NCI-H2081 (cell line): Measurements from ENCODE around the gene PSMD13.

Experiments
- DNase-seq, 2 experiments: peaks; one replicate each; lab custom pipeline; 2025; lab: John Stamatoyannopoulos, UW

The PSMD13 gene

GRCh38 chr11:204587-205109 is 32.1 kb upstream of the PSMD13 start:
- no peak for DNase-seq

- DNase-seq = no peak
Measured at GRCh38 chr11:205221-206001, 31.4 kb upstream of the PSMD13 start.

DNA sequence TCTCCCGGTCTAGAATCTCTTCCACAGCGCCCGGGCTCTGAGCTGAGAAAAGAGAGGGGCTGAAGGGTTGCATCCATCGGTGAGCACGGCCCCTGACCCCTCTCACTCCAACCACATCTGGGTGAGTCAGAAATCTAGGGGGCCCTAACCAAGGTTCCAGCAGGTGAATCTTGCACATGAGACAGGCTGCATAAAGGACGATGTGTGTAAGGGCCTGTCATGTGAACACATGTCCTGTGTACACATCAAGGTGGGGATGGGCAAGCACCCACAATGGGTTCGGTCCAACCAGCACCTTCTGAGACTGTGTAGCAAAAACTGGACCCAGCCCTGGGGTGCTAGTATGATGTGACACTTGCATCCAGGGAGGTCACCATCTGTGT is 30.8 kb upstream of the PSMD13 start:
- no peak for DNase-seq

DNA sequence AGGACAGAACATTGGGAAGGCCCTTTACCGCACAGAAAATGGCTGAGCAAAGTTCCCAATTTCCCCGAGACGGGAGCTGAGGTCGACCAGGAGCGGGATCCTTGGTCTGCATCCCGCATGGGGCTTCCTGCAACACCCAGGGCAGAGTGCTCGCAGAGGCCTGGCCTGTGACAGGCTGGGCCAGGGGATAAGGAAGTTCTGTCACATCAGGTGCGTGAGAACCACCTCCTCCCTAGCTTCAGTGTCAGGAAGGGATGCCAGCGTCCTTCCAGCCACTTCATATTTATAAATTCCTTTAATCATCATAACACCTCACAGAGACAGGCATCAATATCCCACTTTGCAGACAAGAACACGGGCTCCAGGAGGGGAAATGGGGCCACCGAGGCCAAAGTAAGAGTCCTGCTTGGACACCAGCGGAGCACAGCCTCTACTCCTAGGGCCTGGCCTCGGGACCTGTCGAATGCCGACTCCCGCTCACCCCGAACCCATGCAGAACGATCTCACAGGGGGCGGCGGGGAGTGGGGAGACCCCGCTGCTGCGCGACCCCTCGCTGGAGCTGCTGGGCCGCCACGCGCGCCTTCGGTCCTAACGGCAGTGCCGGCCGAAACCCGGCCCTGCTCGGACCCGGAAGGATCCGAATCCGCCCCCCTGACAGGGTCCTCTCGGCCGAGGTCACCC is 30.1 kb upstream of the PSMD13 start:
- no peak for DNase-seq

GRCh38 chr11:207208-207862 is 29.4 kb upstream of the PSMD13 start, which contains the start of the genes BET1L and RIC8A:
Gene BET1L (minus strand): TSS chr11:207399. CDS start chr11:207321, 78 bp downstream.
Gene RIC8A (plus strand): TSS chr11:207708. CDS start chr11:208855, 1,147 bp downstream.
- peak; percentile 94 to 95 for DNase-seq

GRCh38 chr11:207863-208180 is 29.0 kb upstream of the PSMD13 start:
- DNase-seq = peak in 1 of 2 experiments; percentile 37

GRCh38 chr11:208181-208916 is 28.4 kb upstream of the PSMD13 start:
- peak; percentile 62 to 72 for DNase-seq

DNA sequence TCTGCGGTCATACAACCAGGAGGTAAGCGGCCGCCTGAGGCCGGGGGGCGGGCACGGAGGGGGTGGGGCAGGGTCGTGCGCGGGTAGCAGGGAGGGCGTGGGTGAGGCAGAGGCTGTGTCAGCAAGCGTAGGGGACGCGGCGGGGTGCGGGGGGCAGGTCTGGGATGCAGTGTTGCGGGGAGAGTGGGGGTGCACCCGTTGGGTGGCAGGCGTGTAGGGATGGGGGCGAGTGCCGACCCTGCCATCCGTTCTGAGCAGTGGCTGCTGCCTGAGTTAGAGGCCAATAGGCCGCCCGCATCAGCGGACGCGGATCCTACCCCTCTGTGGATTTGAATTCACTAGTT is 27.9 kb upstream of the PSMD13 start:
- no peak for DNase-seq

DNA sequence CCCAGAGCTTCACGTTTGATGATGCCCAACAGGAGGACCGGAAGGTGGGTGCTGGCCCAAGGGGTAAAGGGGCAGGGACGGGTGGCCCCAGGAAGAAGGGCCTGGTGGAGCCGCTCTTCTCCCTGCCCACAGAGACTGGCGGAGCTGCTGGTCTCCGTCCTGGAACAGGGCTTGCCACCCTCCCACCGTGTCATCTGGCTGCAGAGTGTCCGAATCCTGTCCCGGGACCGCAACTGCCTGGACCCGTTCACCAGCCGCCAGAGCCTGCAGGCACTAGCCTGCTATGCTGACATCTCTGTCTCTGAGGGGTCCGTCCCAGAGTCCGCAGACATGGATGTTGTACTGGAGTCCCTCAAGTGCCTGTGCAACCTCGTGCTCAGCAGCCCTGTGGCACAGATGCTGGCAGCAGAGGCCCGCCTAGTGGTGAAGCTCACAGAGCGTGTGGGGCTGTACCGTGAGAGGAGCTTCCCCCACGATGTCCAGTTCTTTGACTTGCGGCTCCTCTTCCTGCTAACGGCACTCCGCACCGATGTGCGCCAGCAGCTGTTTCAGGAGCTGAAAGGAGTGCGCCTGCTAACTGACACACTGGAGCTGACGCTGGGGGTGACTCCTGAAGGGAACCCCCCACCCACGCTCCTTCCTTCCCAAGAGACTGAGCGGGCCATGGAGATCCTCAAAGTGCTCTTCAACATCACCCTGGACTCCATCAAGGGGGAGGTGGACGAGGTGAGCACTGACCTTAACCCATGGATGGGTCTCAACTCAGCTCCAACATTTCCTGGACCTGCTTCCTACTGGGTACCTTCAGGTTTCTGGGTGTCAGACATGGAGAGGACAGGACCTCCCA is 27.3 kb upstream of the PSMD13 start:
- DNase-seq = no peak

GRCh38 chr11:210122-210802 is 26.5 kb upstream of the PSMD13 start:
- no peak for DNase-seq

- DNase-seq = no peak
Measured at GRCh38 chr11:210803-211180, 26.0 kb upstream of the PSMD13 start.

DNA sequence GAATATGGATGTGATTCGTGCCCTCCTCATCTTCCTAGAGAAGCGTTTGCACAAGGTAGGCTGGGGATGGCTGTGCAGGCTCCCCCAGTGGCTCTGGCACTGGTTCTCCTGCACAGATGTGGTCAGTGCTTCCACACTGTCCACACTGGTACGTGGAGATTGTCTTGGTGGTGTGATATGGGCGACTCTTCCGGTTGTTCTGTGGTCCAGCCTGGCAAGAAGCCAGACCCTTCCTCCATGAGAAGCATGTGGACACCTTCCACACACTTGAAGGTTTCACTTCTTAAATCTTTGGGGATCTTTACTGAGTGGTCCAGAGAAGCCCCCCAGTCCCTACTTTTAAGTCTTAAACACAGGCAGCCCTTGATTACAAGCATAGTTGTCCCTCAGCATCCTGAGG is 25.5 kb upstream of the PSMD13 start:
- DNase-seq = no peak

DNA sequence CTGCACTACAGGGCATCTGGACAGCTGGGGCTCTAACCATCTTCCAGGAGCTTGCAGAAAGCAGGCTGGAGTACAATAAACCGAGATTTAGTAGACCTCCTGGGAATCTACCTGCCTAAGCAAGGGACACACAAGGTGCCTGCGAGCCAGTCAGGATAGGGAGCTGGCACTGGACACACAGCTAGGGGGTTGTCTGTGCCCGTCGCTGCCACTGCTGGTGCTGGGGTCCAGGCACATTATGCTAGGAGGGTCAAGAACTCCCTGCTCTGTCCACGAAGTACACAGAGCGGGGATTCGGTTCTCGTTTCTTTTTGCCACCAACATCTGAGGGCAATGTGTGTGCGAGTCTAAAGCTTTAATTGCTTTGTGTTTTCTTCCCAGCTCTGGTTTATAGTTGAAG is 25.0 kb upstream of the PSMD13 start:
- no peak for DNase-seq

- no peak for DNase-seq
Measured at GRCh38 chr11:212150-213100, 24.4 kb upstream of the PSMD13 start.

DNA sequence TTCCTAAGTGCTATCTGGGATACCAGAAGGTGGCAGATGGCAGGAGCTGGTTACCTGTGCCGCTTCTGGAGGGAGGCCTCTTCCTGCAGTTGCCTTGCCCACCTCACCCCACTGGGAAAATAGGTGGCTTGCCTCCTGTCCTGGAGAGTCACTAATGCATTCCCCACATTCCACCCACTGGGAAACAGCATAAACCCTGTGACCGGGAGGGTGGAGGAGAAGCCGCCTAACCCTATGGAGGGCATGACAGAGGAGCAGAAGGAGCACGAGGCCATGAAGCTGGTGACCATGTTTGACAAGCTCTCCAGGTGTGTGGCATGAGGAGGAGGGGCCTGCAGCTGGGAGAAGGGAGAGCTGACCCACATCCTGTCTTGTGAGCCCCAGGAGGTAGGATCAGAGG is 23.7 kb upstream of the PSMD13 start:
- no peak for DNase-seq

- DNase-seq = no peak
Measured at GRCh38 chr11:214083-214482, 22.7 kb upstream of the PSMD13 start.

DNA sequence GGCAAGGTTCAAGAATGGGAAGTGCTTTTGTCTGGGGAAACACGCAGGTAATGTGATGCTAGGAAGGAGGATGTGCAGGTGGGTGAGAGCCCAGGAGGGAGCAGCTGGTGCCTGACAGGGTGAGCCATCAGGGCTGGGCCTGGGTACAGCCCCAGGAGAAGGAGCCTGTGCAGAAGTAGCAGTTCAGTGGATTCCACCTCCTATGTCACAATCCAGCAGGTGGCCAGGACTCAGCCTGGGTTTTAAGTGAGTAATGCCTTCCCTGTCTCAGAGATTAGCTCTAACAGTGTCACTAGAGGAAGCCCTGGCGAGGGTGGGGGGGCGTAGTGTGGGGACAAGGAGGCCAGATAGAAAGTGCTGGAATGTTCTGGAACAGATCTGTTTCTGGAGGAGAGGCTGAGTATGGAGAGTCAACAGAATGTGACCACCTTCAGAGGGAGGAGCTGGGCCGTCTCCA is 21.2 kb upstream of the PSMD13 start:
- DNase-seq = no peak

GRCh38 chr11:216081-216974 is 20.4 kb upstream of the PSMD13 start:
- DNase-seq = no peak
